B cell (primary cell): Measurements from ENCODE around the gene ASPN. TPM values are rescaled to one million over a fixed set of nuclear protein-coding genes. Genes with fewer than 3 reads are reported as not detected.

Experiments used
- ATAC-seq: fragments of 200-7000 bp; cut with Tn5 transposase; one replicate; pipeline ENCODE4 v1.10.0; 2021; ENCODE audit warnings: low read depth, mild to moderate bottlenecking, moderate number of reproducible peaks, moderate library complexity
- CTCF ChIA-PET: fragments of 350-600 bp; sonication (Branson Sonifier 250); formaldehyde crosslinking; loops from one replicate; lab custom pipeline; 2021; ENCODE audit warnings: antibody characterized with exemption, inconsistent platforms; lab: Charles Lee
- POLR2A ChIA-PET: fragments of 350-600 bp; sonication (Branson Sonifier 250); formaldehyde crosslinking; loops from one replicate; lab custom pipeline; 2021; ENCODE audit warnings: antibody characterized with exemption; lab: Charles Lee
- DNase-seq: peaks from one replicate; pipeline ENCODE4 v3.0.0; 2013
- H2AFZ ChIP-seq: 2 replicates; pipeline ENCODE4 v1.6.1; 2012; ENCODE audit warnings: mild to moderate bottlenecking, low read depth, low read length; ENCODE audit not compliant: insufficient read depth, poor library complexity, severe bottlenecking
- H3K27ac ChIP-seq, 2 donors: 1 replicate in 1 of 2; 2 replicates in 1 of 2; pipeline ENCODE4 v1.5.1; 2012 to 2013; ENCODE audit warnings: low read length in 2 of 2, mild to moderate bottlenecking in 2 of 2, moderate library complexity in 1 of 2
- H3K27me3 ChIP-seq, 4 experiments: fragments of 200-600 bp in 1 of 4; sonication (generic) in 1 of 4; replicated peaks in 1 of 4; 1 replicate in 2 of 4; 2 replicates in 2 of 4; pipeline versions ENCODE4 v1.6.1 to v1.7.0; 2013 to 2016; ENCODE audit warnings: low read length in 3 of 4, mild to moderate bottlenecking in 2 of 4, mixed read lengths in 1 of 4, moderate library complexity in 1 of 4; ENCODE audit not compliant: insufficient read depth in 4 of 4, control insufficient read depth in 3 of 4; ENCODE audit errors: control extremely low read depth in 1 of 4
- H3K36me3 ChIP-seq, 2 experiments: replicated peaks in 1 of 2; 1 replicate in 1 of 2; 2 replicates in 1 of 2; pipeline versions ENCODE4 v1.6.1 to v1.7.1; 2013; ENCODE audit warnings: low read length in 1 of 2; ENCODE audit not compliant: insufficient read depth in 2 of 2, control insufficient read depth in 1 of 2; ENCODE audit errors: control extremely low read depth in 1 of 2, extremely low read depth in 1 of 2
- H3K4me1 ChIP-seq, 2 donors: fragments of 200-600 bp in 1 of 2; sonication (generic) in 1 of 2; 1 replicate in 1 of 2; 2 replicates in 1 of 2; pipeline versions ENCODE4 v1.5.1 to v1.6.1; 2013 to 2017; ENCODE audit warnings: low read length in 2 of 2; ENCODE audit not compliant: control insufficient read depth in 2 of 2, insufficient read depth in 2 of 2
- H3K4me2 ChIP-seq: replicated peaks from 2 replicates; pipeline ENCODE3; 2012; ENCODE audit warnings: mild to moderate bottlenecking, low read depth, low read length; ENCODE audit not compliant: poor library complexity, severe bottlenecking
- H3K4me3 ChIP-seq, 5 experiments: fragments of 200-600 bp in 1 of 5; sonication (generic) in 1 of 5; 1 replicate in 3 of 5; 2 replicates in 2 of 5; pipeline versions ENCODE4 v1.5.1 to v1.7.0; 2011 to 2016; ENCODE audit warnings: low read length in 4 of 5, mild to moderate bottlenecking in 4 of 5, low read depth in 2 of 5, control low read depth in 1 of 5, moderate library complexity in 1 of 5; ENCODE audit not compliant: insufficient read depth in 1 of 5; ENCODE audit errors: control extremely low read depth in 1 of 5, extremely low read depth in 1 of 5
- H3K79me2 ChIP-seq: fragments of 200-600 bp; sonication (generic); one replicate; pipeline ENCODE4 v1.6.0; 2016; ENCODE audit warnings: low read length; ENCODE audit not compliant: control insufficient read depth, insufficient read depth
- H3K9ac ChIP-seq: fragments of 200-600 bp; sonication (generic); 2 replicates; pipeline ENCODE4 v1.6.1; 2017; ENCODE audit warnings: mild to moderate bottlenecking, low read length, moderate library complexity
- H3K9me3 ChIP-seq, 3 donors: one replicate each; pipeline versions ENCODE4 v1.6.1 to v1.7.1; 2013; ENCODE audit warnings: low read length in 2 of 3; ENCODE audit not compliant: control insufficient read depth in 2 of 3, insufficient read depth in 1 of 3; ENCODE audit errors: control extremely low read depth in 1 of 3
- H4K20me1 ChIP-seq: 2 replicates; pipeline ENCODE4 v1.6.0; 2012; ENCODE audit warnings: mild to moderate bottlenecking, low read length; ENCODE audit not compliant: insufficient read depth, control insufficient read depth, poor library complexity, severe bottlenecking
- H3K27ac Mint-ChIP-seq: one replicate; pipeline ENCODE4 v1.8.0; 2021; ENCODE audit warnings: mixed read lengths
- H3K27me3 Mint-ChIP-seq: one replicate; pipeline ENCODE4 v1.8.0; 2021; ENCODE audit warnings: mixed read lengths
- H3K4me1 Mint-ChIP-seq: one replicate; pipeline ENCODE4 v1.8.0; 2021; ENCODE audit warnings: mixed read lengths
- H3K4me3 Mint-ChIP-seq: one replicate; pipeline ENCODE4 v1.8.0; 2021; ENCODE audit warnings: mixed read lengths
- H3K9me3 Mint-ChIP-seq: one replicate; pipeline ENCODE4 v1.8.0; 2022; ENCODE audit warnings: mixed read lengths; ENCODE audit not compliant: insufficient read depth
- CTCF ChIP-seq: fragments of 200-600 bp; IDR thresholded peaks from one replicate; pipeline ENCODE4 v1.8.0; 2022; ENCODE audit warnings: antibody characterized with exemption, mild to moderate bottlenecking
- EZH2 ChIP-seq: IDR thresholded peaks from 2 replicates; pipeline ENCODE4 v1.6.1; 2012; ENCODE audit warnings: borderline replicate concordance, low read depth, mild to moderate bottlenecking, moderate library complexity, low read length; ENCODE audit not compliant: insufficient read depth, poor library complexity, severe bottlenecking
- WGBS: methylation state at CpG from one replicate; pipeline ENCODE4 v1.1.5; 2013; ENCODE audit warnings: missing lambda C conversion rate; ENCODE audit not compliant: insufficient coverage; 5-methylcytosine and 5-hydroxymethylcytosine counted together
- intact Hi-C: fragments of 100-400 bp; cut with micrococcal nuclease; formaldehyde crosslinking; loops from one replicate; pipeline ENCODE4 v1.10.0; 2022
- polyA plus RNA-seq: library from polyadenylated mRNA; depleted of rRNA; stranded (reverse); fragments of >200 nt; gene quantifications from 2 replicates; pipeline ENCODE4 v1.2.3, GENCODE V29; 2012
- total RNA-seq, 2 donors: library from RNA; stranded (reverse); fragments of 120-200 nt in 1 of 2; gene quantifications; 1 replicate in 1 of 2; 2 replicates in 1 of 2; pipeline versions ENCODE4 v1.2.3 to v1.2.4, GENCODE V29; 2013 to 2022

The ASPN gene
- total and polyA plus RNA-seq, 2 donors (not counting 1 experiment from before 2014, with no cell fraction given): not detected

GRCh38 chr9:92467041-92467440 is 15.3 kb downstream of the ASPN start:
- DNase-seq (no peak), ATAC-seq (no peak)
- CTCF ChIA-PET: no interaction called here
- Histone ChIP-seq H3K9ac (no peak overlapping the region), H3K36me3 (no peaks in the 10 kb centered on the region), H3K79me2 (no peaks in the 10 kb centered on the region), H3K4me3 (no peak overlapping the region), H3K27me3 (no peaks in the 10 kb centered on the region), H3K4me2 (no peak overlapping the region), H2AFZ (no peak overlapping the region), H3K4me1 (no peaks in the 10 kb centered on the region), H4K20me1 (no peaks in the 10 kb centered on the region), H3K9me3 (no peaks in the 10 kb centered on the region), H3K27ac (no peak overlapping the region)
- intact Hi-C loops: no loop called here
- Mint-ChIP-seq H3K4me3 (no peak overlapping the region), H3K27ac (no peak overlapping the region), H3K4me1 (no peaks in the 10 kb centered on the region), H3K27me3 (no peaks in the 10 kb centered on the region), H3K9me3 (no peaks in the 10 kb centered on the region)
- POLR2A ChIA-PET: no interaction called here
- 91% methylated on average over 1 of the region's 1 CpG for WGBS
- TF ChIP-seq CTCF (no peak), EZH2 (no peak)

- H3K27ac ChIP-seq: no peak overlapping the region
- H3K36me3 ChIP-seq: no peaks in the 10 kb centered on the region
- H3K27ac Mint-ChIP-seq: no peak overlapping the region
- no peaks in the 10 kb centered on the region for H3K4me1 Mint-ChIP-seq
- intact Hi-C loops: no loop called here
- no peak overlapping the region for H3K4me2 ChIP-seq
- TF ChIP-seq CTCF (no peak), EZH2 (no peak)
- no peaks in the 10 kb centered on the region for H3K79me2 ChIP-seq
- DNase-seq (no peak), ATAC-seq (no peak)
- no peak overlapping the region for H3K4me3 Mint-ChIP-seq
- H4K20me1 ChIP-seq: no peaks in the 10 kb centered on the region
- H3K4me3 ChIP-seq: no peak overlapping the region
- H3K9me3 ChIP-seq: no peaks in the 10 kb centered on the region
- WGBS: 96% methylated on average over 3 of the region's 3 CpGs
- no peaks in the 10 kb centered on the region for H3K4me1 ChIP-seq
- no peaks in the 10 kb centered on the region for H3K9me3 Mint-ChIP-seq
- H3K27me3 ChIP-seq: no peaks in the 10 kb centered on the region
- H2AFZ ChIP-seq: no peak overlapping the region
- ChIA-PET CTCF (no interaction called here), POLR2A (no interaction called here)
- H3K9ac ChIP-seq: no peak overlapping the region
- no peaks in the 10 kb centered on the region for H3K27me3 Mint-ChIP-seq
Observed at GRCh38 chr9:92463984-92464383, 18.3 kb downstream of the ASPN start.
